GM12892 (cell line): ENCODE results near the gene FLVCR2.

Source experiments
- POLR2AphosphoS5 ChIP-seq: IDR thresholded peaks from 2 replicates; pipeline ENCODE4 v1.6.1; 2011; ENCODE audit warnings: low read depth, low read length, control low read depth
- TAF1 ChIP-seq: IDR thresholded peaks from 2 replicates; pipeline ENCODE4 v1.6.1; 2011; ENCODE audit warnings: low read depth, mild to moderate bottlenecking, control low read depth, low read length, borderline replicate concordance

GRCh38 chr14:75545907-75546306, 32.5 kb upstream of the FLVCR2 start:
- TF ChIP-seq TAF1, result no peak
- TF ChIP-seq POLR2AphosphoS5, result no peak
